ENCODE measurements around the gene ZC3H12D.

ZC3H12D gene

DNA sequence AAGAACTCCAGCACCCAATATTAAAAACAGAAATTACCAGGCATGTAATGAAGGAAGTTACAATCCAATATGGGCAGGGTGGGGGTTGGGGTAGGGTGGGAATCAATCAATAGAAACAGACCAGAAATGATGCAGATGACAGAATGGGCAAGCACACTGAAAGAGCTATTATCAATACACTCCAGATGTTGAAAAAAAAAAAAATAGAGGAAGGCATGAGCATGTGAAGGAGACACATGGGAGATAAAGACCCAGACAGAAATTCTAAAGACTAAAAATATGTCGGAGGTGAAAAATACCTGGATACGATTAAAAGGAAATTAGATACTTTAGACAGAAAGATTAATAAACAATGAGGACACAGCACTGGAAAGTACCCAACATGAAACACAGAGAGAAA lies 19.1 kb upstream of the ZC3H12D start:
- no peak overlapping the region for H3K9ac ChIP-seq (ENCODE audit: low read length)
- H2AFZ ChIP-seq (ENCODE audit: low read length): no peak overlapping the region
- no peaks in the 10 kb centered on the region for H3K4me1 ChIP-seq (ENCODE audit: low read length)
- no peak overlapping the region for H3K4me2 ChIP-seq (ENCODE audit: low read depth, low read length)
- H3K79me2 ChIP-seq (ENCODE audit: low read length): no peaks in the 10 kb centered on the region
- H3K36me3 ChIP-seq (replicated peaks; ENCODE audit: insufficient read depth, low read length): no peaks in the 10 kb centered on the region
- H4K20me1 ChIP-seq (ENCODE audit: insufficient read depth, low read length): no peaks in the 10 kb centered on the region
- TF ChIP-seq, protein P1, sequence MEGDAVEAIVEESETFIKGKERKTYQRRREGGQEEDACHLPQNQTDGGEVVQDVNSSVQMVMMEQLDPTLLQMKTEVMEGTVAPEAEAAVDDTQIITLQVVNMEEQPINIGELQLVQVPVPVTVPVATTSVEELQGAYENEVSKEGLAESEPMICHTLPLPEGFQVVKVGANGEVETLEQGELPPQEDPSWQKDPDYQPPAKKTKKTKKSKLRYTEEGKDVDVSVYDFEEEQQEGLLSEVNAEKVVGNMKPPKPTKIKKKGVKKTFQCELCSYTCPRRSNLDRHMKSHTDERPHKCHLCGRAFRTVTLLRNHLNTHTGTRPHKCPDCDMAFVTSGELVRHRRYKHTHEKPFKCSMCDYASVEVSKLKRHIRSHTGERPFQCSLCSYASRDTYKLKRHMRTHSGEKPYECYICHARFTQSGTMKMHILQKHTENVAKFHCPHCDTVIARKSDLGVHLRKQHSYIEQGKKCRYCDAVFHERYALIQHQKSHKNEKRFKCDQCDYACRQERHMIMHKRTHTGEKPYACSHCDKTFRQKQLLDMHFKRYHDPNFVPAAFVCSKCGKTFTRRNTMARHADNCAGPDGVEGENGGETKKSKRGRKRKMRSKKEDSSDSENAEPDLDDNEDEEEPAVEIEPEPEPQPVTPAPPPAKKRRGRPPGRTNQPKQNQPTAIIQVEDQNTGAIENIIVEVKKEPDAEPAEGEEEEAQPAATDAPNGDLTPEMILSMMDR (IDR thresholded peaks at IDR 0.05; ENCODE audit: low read length): no peak
- TF ChIP-seq EZH2phosphoT487 (IDR thresholded peaks at IDR 0.05; ENCODE audit: low read length): no peak
- H3K9me3 ChIP-seq (replicated peaks; ENCODE audit: insufficient read depth, low read length): no peaks in the 10 kb centered on the region
- DNase-seq: no peak
- no peak overlapping the region for H3K4me3 ChIP-seq (ENCODE audit: low read length)
- no peaks in the 10 kb centered on the region for H3K9me2 ChIP-seq (replicated peaks; ENCODE audit: insufficient read depth, low read length)
- no peaks in the 10 kb centered on the region for H3F3A ChIP-seq (ENCODE audit: insufficient read depth, low read length)
- H3K27me3 ChIP-seq (replicated peaks; ENCODE audit: insufficient read depth, low read length): no peaks in the 10 kb centered on the region
- no peak overlapping the region for H3K27ac ChIP-seq (ENCODE audit: low read length)

DNA sequence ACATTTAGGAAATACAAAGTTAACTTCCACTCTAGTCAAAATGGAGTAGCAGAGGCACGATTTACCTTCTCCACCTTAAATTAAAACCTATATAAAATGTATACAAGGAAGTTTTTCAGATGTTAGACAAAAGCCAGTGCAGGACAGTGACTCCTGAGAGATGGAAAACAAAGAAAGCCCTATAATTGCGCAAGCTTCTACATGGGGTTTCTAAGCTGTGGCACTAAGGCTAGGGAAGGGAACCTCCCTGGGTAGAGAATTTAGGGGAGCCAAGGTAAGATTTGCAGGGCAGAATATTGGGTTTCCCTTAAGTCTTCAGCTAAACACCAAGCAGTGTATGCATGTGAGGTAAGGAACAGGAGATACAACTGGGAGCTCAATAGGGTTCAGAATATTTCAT lies 18.5 kb upstream of the ZC3H12D start:
- H3K27me3 ChIP-seq (replicated peaks; ENCODE audit: insufficient read depth, low read length): no peaks in the 10 kb centered on the region
- H3K9ac ChIP-seq (ENCODE audit: low read length): no peak overlapping the region
- H3K4me3 ChIP-seq (ENCODE audit: low read length): no peak overlapping the region
- no peaks in the 10 kb centered on the region for H3K4me1 ChIP-seq (ENCODE audit: low read length)
- no peak for DNase-seq
- no peaks in the 10 kb centered on the region for H3K79me2 ChIP-seq (ENCODE audit: low read length)
- H3K4me2 ChIP-seq (ENCODE audit: low read depth, low read length): no peak overlapping the region
- H4K20me1 ChIP-seq (ENCODE audit: insufficient read depth, low read length): no peaks in the 10 kb centered on the region
- H3K9me2 ChIP-seq (replicated peaks; ENCODE audit: insufficient read depth, low read length): no peaks in the 10 kb centered on the region
- TF ChIP-seq, protein P1 (IDR thresholded peaks at IDR 0.05; ENCODE audit: low read length): no peak
- TF ChIP-seq EZH2 (optimal IDR thresholded peaks at IDR 0.05; ENCODE audit: low read depth, low read length) (no peak), EZH2phosphoT487 (IDR thresholded peaks at IDR 0.05; ENCODE audit: low read length) (no peak)
- no peaks in the 10 kb centered on the region for H3F3A ChIP-seq (ENCODE audit: insufficient read depth, low read length)
- H2AFZ ChIP-seq (ENCODE audit: low read length): no peak overlapping the region
- H3K27ac ChIP-seq (ENCODE audit: low read length): no peak overlapping the region
- no peaks in the 10 kb centered on the region for H3K9me3 ChIP-seq (replicated peaks; ENCODE audit: insufficient read depth, low read length)
- no peaks in the 10 kb centered on the region for H3K36me3 ChIP-seq (replicated peaks; ENCODE audit: insufficient read depth, low read length)

DNA sequence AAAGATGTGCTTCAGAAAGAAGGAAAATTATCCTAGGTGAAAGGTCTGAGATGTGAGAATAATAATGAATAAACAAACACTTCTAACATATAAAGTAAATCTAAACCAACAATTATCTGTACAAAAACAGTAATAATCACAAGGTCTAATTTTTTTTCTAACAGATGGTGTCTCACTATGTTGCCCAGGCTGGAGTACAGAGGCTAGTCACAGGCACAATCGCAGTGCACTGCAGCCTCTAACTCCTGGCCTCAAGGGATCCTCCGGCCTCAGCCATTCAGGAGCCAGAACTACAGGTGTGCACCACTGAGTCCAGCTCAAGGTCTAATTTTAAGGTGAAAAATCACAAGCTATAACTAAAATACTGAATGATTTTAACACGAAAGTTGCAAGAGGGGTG lies 17.0 kb upstream of the ZC3H12D start:
- TF ChIP-seq, protein P1 (IDR thresholded peaks at IDR 0.05; ENCODE audit: low read length): no peak
- TF ChIP-seq EZH2phosphoT487 (IDR thresholded peaks at IDR 0.05; ENCODE audit: low read length) (no peak), EZH2 (optimal IDR thresholded peaks at IDR 0.05; ENCODE audit: low read depth, low read length) (no peak)
- Histone ChIP-seq H3K27me3 (replicated peaks; ENCODE audit: insufficient read depth, low read length) (no peaks in the 10 kb centered on the region), H3K4me2 (ENCODE audit: low read depth, low read length) (no peak overlapping the region), H4K20me1 (ENCODE audit: insufficient read depth, low read length) (no peaks in the 10 kb centered on the region), H2AFZ (ENCODE audit: low read length) (no peak overlapping the region), H3K79me2 (ENCODE audit: low read length) (no peaks in the 10 kb centered on the region), H3K9ac (ENCODE audit: low read length) (no peak overlapping the region), H3F3A (ENCODE audit: insufficient read depth, low read length) (no peaks in the 10 kb centered on the region), H3K9me2 (replicated peaks; ENCODE audit: insufficient read depth, low read length) (no peaks in the 10 kb centered on the region), H3K9me3 (replicated peaks; ENCODE audit: insufficient read depth, low read length) (no peaks in the 10 kb centered on the region), H3K27ac (ENCODE audit: low read length) (no peak overlapping the region), H3K4me3 (ENCODE audit: low read length) (no peak overlapping the region), H3K4me1 (ENCODE audit: low read length) (no peaks in the 10 kb centered on the region), H3K36me3 (replicated peaks; ENCODE audit: insufficient read depth, low read length) (no peaks in the 10 kb centered on the region)
- DNase-seq: no peak

Data from MM.1S (cell line).